NCI-H187 (cell line): ENCODE data around the gene AKAP9.
"Not testable (repeated sequence)": the region's sequence is repeated elsewhere in the genome, so short reads cannot be mapped to it uniquely, and the experiment has no call there.

Experiments used
- DNase-seq, 2 experiments: peaks; one replicate each; lab custom pipeline; 2025; lab: John Stamatoyannopoulos, UW

AKAP9 gene

DNA sequence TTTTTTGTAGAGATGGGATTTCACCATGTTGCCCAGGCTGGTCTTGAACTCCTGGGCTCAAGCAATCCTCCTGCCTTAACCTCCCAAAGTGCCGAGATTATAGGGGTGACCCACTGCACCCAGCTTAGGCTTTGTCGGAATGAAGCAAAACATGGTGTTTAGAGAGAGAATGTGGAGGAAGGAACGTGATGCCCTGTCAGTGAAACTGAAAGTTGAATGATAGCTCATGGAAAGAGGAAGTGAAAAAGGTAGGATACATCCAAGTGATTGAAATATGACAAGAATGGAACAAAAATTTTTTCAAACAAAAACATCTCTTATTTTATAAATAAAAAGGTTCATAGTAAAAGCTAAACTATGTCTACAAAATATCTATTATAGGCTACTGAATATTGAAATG, 5.9 kb downstream of the AKAP9 start:
- no peak for DNase-seq

DNA sequence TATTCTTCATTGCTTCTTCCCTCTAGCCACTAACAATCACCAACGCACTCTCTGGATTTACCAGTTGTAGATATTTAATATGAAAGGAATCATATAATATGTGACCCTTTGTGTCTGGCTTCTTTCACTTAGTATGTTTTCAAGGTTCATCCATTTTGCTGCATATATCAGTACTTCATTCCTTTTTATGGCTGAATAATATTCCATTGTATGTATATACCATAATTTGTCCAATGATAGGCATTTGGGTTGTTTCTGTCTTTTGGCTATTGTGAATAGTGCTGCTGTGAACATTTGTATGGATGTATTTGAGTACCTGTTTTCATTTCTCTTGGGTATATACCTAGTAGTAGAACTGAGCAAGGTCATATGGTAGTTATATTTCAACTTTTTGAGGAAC, 7.3 kb downstream of the AKAP9 start:
- no peak for DNase-seq

DNA sequence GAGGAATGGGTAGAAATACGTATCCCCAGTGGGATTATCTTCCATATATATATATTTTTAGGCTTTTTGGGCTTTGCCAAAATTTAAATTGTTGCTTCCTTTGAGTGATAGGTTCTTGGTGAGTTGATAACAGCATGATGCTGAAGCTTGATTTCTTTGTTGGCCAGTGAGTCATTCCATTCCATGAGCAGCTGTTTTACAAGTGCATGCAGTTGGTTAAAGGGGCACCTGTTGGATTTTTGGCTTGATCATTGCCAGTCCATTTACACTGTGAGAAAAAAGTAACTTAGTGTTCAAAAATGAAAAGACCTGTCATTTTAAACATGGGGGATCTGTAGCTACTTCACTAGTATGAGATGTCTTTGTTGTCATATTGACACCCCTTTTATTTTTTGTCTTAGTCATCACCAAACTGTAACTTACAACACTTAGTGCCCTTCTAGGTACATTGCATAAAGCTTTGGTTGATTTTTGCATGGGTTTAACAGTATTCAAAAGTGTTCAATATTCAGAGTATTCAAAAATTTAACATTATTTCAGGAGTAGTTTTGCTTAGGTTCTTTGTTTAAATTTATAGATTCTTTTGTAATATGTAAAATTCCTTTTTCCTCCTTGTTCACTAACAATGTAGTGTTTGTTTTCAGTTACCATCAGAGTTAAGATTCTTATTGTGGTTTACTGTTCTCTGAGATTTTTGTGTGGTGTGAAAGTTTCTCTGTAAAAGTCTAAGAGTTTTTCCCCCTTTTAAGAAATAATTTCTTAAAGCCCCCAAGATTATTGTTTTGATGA, 8.8 kb downstream of the AKAP9 start:
- no peak for DNase-seq

DNA sequence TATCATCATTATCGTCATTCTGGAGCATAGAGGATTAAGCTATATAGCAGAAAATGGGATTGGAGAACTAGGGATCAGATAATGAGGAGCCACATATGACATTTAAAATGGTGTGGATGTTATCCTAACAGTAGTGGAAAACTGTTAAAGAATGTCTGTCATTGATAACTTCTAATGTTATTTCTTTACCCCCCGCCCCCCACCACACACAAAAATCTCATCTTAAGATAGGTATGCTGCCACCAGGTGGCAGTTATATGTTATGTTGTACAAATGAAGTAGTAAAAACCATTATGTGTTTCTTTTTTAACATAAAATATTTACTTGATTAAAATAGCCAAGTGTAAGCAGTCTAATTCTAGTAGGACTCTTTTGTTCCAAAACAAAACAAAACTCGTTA, 13.0 kb downstream of the AKAP9 start:
- DNase-seq, result no peak

DNA sequence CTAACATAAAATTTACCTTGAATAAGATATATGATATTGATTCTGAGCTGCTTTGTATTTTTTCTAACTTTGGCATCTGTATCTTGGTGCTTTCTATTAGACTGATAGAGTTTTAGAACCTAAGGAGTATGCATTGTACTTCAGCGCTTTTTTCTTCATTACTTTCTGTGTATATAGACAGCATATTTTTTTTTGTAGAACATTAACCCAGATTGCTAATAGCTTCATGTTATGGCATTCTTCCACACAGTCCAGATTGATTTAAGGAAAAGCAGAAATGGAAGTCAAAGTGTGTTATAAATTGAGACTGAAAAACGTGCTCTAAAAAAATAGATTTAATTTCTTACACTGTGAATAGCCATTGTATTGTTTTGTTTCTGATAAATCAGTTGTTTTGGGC, 15.8 kb downstream of the AKAP9 start:
- not testable (repeated sequence) for DNase-seq

DNA sequence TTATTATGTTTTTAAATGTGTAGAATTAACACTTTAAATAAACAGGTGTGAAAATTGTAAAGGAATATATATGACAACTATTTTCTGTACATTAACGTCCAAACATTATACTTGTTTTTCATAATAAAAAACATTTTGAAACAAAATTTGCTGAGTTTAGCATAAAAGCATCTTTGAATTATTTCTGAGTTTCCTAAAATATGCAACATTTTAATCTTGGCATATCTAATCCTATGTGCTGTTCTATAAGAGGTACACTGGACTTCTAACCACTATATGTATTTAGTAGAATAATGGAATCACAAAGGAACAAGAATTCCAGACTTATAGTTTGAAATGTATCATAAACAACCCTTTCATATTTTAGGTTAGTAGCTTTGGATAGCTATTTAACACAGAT, 16.6 kb downstream of the AKAP9 start:
- DNase-seq, result no peak

DNA sequence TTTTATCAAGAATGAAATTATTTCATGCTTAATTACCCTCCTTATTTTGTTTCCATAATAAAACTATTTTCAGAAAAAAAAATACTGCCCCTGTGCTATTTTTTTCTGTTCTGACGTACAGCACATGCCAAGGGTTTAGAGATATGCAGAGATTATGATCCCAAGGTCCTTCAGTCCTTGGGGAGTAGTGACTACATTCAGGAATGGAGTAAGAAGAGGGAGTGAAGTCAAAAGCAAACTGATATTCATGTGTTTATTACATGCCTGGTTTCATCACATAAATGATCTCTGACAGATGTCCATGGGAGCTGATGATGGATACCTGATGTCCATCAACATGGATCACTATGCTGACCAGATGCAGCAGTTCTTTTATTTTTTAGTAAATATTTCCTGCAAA, 17.2 kb downstream of the AKAP9 start:
- no peak for DNase-seq

DNA sequence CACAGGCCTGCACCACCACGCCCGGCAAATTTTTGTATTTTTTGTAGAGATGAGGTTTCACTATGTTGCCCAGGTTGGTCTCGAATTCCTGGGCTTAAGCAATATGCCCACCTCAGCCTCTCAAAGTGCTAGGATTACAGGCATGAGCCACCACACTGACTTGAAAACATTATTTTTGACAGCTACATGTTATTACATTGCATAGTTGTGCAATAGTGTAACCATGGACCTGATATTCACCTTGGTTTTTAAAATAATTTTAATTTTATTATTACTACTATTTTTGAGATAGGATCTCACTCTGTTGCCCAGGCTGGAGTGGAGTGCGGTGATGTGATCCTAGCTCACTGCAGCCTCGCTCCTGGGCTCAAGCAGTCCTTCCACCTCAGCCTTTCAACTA, 18.4 kb downstream of the AKAP9 start:
- no peak for DNase-seq

DNA sequence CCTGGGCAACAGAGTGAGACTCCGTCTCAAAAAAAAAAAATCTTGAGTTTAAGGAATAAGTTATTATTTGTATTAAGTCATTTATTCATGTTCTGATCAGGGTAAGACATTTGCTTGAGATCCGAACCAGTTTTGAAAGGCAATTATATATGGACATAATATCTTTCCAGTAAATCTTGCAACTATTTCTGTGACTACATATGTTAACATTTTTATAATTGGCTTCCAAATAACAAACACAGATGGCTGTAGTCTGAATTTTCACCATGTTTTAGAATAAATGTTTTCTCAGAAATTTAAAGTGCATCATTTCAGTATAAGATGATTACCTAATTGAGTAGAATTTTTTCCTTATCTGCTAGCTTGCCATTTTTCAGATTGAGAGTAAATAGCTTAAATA, 21.2 kb downstream of the AKAP9 start:
- DNase-seq, result no peak

DNA sequence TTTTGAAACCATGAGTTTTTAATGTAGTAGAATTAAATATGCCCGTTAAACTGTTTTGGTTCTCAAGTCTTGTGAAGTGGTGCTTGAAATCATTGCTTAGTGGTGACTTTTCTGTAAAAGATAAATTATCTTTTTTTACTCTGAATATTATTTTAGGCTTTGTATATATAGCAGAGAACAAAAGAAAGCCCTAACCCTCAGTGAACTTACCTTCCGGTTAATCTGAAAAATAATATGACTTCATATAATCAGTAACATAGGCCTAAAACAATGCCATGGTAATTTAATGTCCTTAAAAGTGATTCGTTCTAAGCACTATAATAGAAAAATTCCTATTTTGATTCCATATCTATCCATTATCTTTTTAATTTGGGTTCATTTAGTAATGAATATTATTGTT, 21.8 kb downstream of the AKAP9 start:
- DNase-seq, result no peak

DNA sequence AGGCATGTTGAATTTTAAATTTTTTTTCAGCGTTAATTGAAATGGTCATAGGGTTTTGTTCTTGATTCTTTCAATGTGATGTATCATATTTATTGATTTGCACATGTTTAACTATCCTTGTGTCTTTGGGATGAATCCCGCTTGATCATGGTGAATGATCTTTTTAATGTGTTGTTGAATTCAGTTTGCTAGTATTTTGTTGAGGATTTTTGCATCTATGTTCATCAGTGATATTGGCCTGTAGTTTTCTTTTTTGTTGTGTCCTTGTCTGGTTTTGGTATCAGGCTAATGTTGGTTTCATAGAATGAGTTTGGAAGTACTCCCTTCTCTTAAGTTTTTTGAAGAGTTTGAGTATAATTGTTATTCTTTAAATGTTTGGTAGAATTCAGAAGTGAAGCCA, 26.9 kb downstream of the AKAP9 start:
- not testable (repeated sequence) for DNase-seq

DNA sequence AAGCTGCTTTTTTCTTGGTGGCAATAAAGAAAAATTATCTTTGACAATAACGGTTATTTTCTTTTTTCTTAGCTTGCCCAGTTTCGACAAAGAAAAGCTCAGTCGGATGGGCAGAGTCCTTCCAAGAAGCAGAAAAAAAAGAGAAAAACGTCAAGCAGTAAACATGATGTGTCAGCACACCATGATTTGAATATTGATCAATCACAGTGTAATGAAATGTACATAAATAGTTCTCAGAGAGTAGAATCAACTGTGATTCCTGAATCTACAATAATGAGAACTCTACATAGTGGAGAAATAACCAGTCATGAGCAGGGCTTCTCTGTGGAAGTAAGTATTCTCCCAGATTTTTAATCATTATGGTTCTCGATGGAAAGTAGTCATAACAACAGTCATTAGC, 33.0 kb downstream of the AKAP9 start:
- no peak for DNase-seq

DNA sequence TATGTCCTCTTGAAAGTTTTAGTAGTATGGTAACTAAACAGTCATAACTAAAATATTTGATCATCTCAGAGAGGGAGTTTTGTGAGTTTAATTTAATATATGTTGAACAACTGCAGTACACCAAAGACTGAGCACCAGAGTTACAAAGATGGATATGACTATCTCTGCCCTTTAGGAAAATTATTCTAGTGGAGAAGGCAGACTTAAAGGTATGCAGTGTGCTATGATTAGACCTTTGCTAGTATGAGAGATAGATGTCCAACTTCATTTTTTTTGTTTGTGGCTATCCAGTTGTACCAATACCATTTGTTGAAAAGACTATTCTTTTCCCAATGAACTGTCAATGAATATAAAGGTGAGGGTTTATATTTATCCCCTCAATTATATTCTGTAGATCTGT, 33.4 kb downstream of the AKAP9 start:
- DNase-seq, result no peak

DNA sequence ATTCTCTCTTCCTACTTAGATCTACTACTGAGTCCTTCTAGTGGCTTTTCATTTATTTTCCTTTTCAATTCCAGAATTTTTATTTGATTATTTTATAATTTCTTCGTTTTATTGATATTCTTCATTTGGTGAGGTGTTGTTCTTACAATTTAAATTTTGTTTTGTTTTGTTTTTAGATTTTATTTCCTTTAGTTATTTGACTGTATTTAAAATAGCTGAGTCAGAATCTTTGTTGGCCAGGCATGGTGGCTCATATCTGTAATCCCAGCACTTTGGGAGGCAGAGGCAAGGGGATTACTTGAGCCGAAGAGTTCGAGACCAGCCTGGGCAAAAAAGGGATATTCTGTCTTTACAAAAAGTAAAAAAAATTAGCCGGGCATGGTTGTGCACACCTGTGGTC, 36.1 kb downstream of the AKAP9 start:
- no peak for DNase-seq

DNA sequence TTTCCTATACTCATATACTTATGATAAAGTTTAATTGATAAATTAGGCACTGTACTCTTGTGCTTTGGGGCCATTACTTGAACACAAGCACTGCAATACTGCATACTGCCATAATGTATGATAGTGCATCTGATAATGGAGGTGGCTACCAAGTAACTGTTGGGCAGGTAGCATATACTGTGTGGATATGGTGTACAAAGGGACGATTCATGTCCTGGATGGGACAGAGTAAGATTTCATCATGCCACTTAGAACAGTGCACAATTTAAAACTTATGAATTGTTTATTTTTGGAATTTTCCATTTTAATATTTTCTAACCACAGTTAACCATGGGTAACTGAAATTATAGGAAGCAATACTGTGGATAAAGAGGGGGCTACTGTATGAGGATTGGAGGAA, 38.9 kb downstream of the AKAP9 start:
- DNase-seq, result no peak

DNA sequence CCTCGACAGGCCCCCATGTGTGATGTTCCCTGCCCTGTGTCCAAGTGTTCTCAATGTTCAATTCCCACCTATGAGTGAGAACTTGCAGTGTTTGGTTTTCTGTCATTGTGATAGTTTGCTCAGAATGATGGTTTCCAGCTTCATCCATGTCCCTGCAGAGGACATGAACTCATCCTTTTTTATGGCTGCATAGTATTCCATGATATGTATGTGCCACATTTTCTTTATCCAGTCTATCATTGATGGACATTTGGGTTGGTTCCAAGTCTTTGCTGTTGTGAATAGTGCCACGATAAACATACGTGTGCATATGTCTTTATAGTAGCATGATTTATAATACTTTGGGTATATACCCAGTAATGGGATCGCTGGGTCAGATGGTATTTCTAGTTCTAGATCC, 41.7 kb downstream of the AKAP9 start:
- DNase-seq, result not testable (repeated sequence)

DNA sequence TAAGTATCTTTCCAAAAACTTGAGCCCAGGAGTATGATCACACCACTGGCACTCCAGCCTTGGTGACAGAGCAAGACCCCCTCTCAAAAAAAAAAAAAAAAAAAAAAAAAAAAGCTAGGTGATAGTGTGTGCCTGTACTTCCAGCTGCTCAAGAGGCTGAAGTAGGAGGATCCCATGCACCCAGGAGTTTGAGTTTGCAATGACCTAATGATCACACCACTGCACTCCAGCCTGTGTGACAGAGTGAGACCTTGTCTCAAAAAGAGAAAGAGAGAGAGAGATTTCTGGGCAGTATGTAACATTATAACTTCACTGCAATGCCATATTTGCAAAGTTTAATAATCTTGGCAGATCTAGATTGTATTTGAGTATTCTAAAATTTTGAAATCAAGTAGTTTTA, 47.6 kb downstream of the AKAP9 start:
- no peak for DNase-seq

DNA sequence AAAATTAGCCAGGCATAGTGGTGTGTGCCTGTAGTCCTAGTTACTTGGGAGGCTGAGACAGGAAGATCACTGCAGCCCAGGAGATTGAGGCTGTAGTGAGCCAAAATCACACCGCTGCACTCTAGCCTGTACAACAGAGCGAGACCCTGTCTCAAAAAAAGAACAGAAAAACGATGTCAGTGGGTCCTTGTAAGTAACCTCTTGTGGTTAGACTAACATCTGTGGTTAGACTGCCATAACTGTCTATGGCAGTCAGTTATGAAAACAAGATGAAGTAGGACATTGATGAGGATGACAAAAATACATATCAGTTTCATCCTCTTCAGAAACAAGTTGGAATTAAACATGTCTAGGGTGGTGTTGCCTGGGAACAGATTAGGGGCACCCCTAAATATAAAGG, 53.3 kb downstream of the AKAP9 start:
- DNase-seq, result no peak

DNA sequence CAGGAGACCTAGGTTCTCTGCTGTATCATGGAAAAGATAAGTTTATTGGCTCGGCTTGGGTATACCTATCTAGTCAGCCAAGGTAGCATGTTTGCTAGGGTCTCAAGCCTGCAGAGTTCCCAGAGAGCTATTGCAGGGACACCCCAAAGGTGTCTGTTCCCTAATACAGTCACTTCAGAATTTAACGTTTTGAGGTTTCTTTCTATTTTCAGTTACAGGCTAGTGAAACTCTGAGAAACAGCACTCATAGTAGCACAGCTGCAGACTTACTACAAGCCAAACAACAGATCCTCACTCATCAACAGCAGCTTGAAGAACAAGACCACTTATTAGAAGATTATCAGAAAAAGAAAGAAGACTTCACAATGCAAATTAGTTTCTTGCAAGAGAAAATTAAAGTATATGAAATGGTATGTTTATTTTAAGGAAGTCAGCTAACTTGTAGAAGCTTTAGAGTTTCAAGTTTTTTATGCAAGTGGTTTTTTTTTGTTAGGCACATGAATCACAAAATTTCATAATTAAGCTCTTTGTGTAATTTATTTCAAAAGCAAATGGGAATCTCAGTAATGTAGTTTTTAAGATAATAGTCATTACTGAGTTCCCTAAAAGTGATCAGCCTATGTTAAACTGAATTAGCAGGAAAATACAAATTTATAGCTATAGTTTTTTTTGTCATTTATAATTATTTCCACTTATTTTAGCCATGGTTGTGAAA, 54.9 kb downstream of the AKAP9 start:
- DNase-seq, result no peak

DNA sequence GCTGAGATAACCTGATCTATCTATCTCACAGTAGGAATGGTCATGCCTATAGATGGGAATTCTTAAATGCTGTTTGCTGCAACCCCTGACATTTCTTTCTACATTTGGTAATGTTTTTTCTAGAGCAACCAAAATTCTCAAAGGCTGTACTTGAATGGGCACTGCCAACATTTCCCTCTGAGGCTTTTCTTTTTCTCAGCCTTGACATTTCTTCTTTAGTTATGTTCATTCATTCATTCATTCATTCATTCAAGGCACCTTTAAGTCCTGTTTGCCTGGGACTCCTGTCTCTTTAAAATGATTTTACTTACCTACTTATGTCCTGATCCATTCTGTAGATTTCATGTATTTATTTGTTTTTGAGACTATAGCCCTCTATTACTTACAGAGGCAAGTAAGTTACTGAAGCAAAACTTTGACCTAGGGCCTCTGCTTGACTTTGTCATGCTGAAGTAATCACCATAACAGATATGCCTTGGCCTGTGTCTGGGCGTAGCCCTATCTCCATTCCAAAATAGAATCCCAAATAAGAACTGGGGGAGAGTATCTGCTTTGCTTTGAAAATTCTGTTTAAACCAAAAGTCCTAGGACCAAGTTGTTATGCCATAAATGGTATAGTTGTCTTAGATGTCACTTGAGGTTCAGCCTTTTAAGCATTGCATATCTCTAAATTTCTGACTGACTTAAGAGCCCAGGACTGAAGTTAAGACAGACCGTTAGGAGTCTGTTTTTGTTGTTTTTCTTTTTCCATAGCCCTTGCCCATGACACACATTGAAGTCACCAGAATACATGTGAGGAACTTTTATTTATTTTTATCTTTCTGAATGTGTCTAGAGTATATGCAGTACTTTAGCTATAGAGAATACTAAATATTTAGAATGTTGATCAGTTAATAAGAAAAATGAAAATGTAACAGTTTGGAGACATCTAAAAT, 59.2 kb downstream of the AKAP9 start:
- DNase-seq, result no peak

DNA sequence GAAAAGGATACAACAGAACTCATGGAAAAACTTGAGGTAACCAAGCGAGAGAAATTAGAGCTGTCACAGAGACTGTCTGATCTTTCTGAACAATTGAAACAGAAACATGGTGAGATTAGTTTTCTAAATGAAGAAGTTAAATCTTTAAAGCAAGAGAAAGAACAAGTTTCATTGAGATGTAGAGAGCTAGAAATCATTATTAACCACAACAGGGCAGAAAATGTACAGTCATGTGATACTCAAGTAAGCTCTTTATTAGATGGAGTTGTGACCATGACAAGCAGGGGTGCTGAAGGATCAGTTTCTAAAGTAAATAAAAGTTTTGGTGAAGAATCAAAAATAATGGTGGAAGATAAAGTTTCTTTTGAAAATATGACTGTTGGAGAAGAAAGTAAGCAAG, 62.1 kb downstream of the AKAP9 start:
- no peak for DNase-seq

DNA sequence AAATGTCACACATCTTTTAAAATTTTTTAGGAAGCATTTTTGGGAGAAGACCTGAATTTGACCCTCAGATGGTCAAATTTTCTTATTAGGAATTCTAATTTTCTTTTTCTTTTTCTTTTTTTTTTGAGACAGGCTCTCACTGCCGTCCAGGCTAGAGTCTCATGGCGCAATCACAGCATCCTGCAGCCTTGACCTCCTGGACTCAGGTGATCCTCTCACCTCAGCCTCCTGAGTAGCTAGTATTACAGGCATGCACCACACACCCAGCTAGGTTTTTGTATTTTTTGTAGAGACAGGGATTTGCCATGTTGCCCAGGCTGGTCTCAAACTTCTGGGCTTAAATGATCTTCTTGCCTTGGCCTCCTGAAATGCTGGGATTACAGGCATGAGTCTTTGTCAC, 65.4 kb downstream of the AKAP9 start:
- DNase-seq, result no peak

DNA sequence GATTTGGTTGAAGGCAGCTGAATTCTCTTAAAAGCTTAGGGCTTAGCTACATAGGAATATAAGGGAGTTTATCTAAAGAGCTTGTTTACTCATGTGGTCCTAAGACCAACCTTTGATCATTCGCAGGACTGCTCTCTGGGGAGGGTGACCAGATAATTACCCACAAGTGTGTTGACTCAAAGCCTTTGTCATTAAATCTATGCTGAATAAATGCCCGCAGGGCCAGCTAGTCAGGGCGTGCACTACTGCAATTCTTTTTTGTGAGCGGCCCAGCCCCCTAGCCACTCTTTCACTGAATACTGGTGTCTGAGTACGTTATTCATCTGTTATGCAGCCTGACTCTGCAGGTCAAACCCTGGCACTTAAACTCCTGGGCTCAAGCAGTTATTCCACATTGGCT, 69.6 kb downstream of the AKAP9 start:
- DNase-seq, result no peak
